SU-DHL-6 (cell line): ENCODE results near the gene HSPA1B.

ENCODE experiments used
- H2AFZ ChIP-seq: fragments of 200-600 bp; sonication (generic); 2 replicates; pipeline ENCODE4 v1.6.1; 2014; ENCODE audit warnings: low read depth, mild to moderate bottlenecking, moderate library complexity, mixed read lengths, antibody characterized with exemption, low read length; ENCODE audit not compliant: severe bottlenecking
- H3F3A ChIP-seq: fragments of 200-600 bp; shearing (Covaris generic); 2 replicates; pipeline ENCODE4 v1.6.0; 2016; ENCODE audit warnings: antibody characterized with exemption, mild to moderate bottlenecking; ENCODE audit not compliant: insufficient read depth
- H3K27ac ChIP-seq: fragments of 200-600 bp; sonication (generic); 2 replicates; pipeline ENCODE4 v1.5.1; 2016; ENCODE audit warnings: low read depth, mild to moderate bottlenecking, low read length, moderate library complexity, mixed read lengths
- H3K27me3 ChIP-seq: fragments of 200-600 bp; sonication (generic), shearing (Covaris generic); 2 replicates; pipeline ENCODE4 v1.6.0; 2014; ENCODE audit warnings: mild to moderate bottlenecking, low read length
- H3K36me3 ChIP-seq: fragments of 200-600 bp; sonication (generic); 2 replicates; pipeline ENCODE4 v1.6.1; 2014; ENCODE audit warnings: mild to moderate bottlenecking, low read length, mixed read lengths
- H3K4me2 ChIP-seq: fragments of 300-600, 200-600 bp; shearing (Covaris generic), sonication (generic); 2 replicates; pipeline ENCODE4 v1.6.0; 2014; ENCODE audit warnings: low read length, low read depth, mild to moderate bottlenecking; ENCODE audit not compliant: poor library complexity, severe bottlenecking
- H3K4me3 ChIP-seq: fragments of 200-600 bp; sonication (generic); 2 replicates; pipeline ENCODE4 v1.5.1; 2014; ENCODE audit warnings: antibody characterized with exemption, low read length, mild to moderate bottlenecking, mixed read lengths; ENCODE audit not compliant: insufficient read depth, poor library complexity, severe bottlenecking
- H3K79me2 ChIP-seq: fragments of 200-600 bp; sonication (generic); 2 replicates; pipeline ENCODE4 v1.6.1; 2014; ENCODE audit warnings: mild to moderate bottlenecking, low read length, moderate library complexity; ENCODE audit not compliant: insufficient read depth
- H3K9ac ChIP-seq: fragments of 200-600 bp; sonication (generic); 2 replicates; pipeline ENCODE4 v1.7.0; 2014; ENCODE audit warnings: mild to moderate bottlenecking, low read length
- H3K9me2 ChIP-seq: fragments of 200-600 bp; sonication (generic); replicated peaks from 2 replicates; pipeline ENCODE4 v1.6.1; 2014; ENCODE audit warnings: low read length; ENCODE audit not compliant: insufficient read depth
- H3K9me3 ChIP-seq: fragments of 200-600 bp; sonication (generic); 2 replicates; pipeline ENCODE4 v1.6.1; 2014; ENCODE audit warnings: low read length, mixed read lengths; ENCODE audit not compliant: insufficient read depth
- H4K20me1 ChIP-seq: fragments of 200-600 bp; sonication (generic); 2 replicates; pipeline ENCODE4 v1.6.1; 2014; ENCODE audit warnings: low read depth, mild to moderate bottlenecking, antibody characterized with exemption, low read length, moderate library complexity, mixed read lengths
- CTCF ChIP-seq: fragments of 200-600 bp; sonication (generic); IDR thresholded peaks from one replicate; pipeline ENCODE4 v1.5.1; 2017; ENCODE audit warnings: antibody characterized with exemption, mild to moderate bottlenecking, low read length, moderate library complexity; ENCODE audit not compliant: insufficient read depth, poor library complexity, severe bottlenecking
- EZH2phosphoT487 ChIP-seq: fragments of 200-600 bp; sonication (generic), shearing (Covaris generic); conservative IDR thresholded peaks from 2 replicates; pipeline ENCODE4 v1.6.1; 2018; ENCODE audit warnings: mild to moderate bottlenecking, antibody characterized with exemption, low read length, moderate library complexity, mixed read lengths

The HSPA1B gene

GRCh38 chr6:31834367-31835250, 7.1 kb downstream of the HSPA1B start:
- peaks cover 93% of the 10 kb centered on the region for H3F3A ChIP-seq

GRCh38 chr6:31836047-31836473, 8.5 kb downstream of the HSPA1B start:
- peak overlapping the region; percentile 92 for H3K4me3 ChIP-seq
- H3K4me2 ChIP-seq, result peak overlapping the region; percentile 97
- H3K9me2 ChIP-seq, result no peaks in the 10 kb centered on the region
- peaks cover 57% of the 10 kb centered on the region for H3K79me2 ChIP-seq
- H3K36me3 ChIP-seq, result peaks cover 52% of the 10 kb centered on the region
- peak overlapping the region; percentile 96 for H3K9ac ChIP-seq
- no peaks in the 10 kb centered on the region for H3K9me3 ChIP-seq
- H3K27me3 ChIP-seq, result no peaks in the 10 kb centered on the region
- H2AFZ ChIP-seq, result no peak overlapping the region
- peaks cover 25% of the 10 kb centered on the region for H4K20me1 ChIP-seq
- peak overlapping the region; percentile 90 for H3K27ac ChIP-seq
- TF ChIP-seq CTCF (no peak), EZH2phosphoT487 (no peak)
- H3F3A ChIP-seq, result peaks cover 94% of the 10 kb centered on the region

More at GRCh38 chr6:31834367-31835250, 7.1 kb downstream of the HSPA1B start:
- peak overlapping the region; percentile 79 for H2AFZ ChIP-seq
- H3K9me2 ChIP-seq, result no peaks in the 10 kb centered on the region
- H4K20me1 ChIP-seq, result peaks cover 25% of the 10 kb centered on the region
- H3K27me3 ChIP-seq, result no peaks in the 10 kb centered on the region
- H3K4me2 ChIP-seq, result peak overlapping the region; percentile 97
- H3K79me2 ChIP-seq, result peaks cover 63% of the 10 kb centered on the region
- peak overlapping the region; percentile 92 for H3K4me3 ChIP-seq
- H3K9me3 ChIP-seq, result no peaks in the 10 kb centered on the region
- peak overlapping the region; percentile 96 for H3K9ac ChIP-seq
- H3K36me3 ChIP-seq, result peaks cover 41% of the 10 kb centered on the region
- peak overlapping the region; percentile 90 for H3K27ac ChIP-seq
- TF ChIP-seq EZH2phosphoT487 (no peak), CTCF (no peak)

- Histone ChIP-seq H3F3A (peaks cover 94% of the 10 kb centered on the region), H3K9me3 (no peaks in the 10 kb centered on the region), H4K20me1 (peaks cover 25% of the 10 kb centered on the region), H3K27ac (peak overlapping the region; percentile 90), H3K4me2 (peak overlapping the region; percentile 97), H3K9me2 (no peaks in the 10 kb centered on the region), H3K4me3 (peak overlapping the region; percentile 92), H3K79me2 (peaks cover 50% of the 10 kb centered on the region), H3K9ac (peak overlapping the region; percentile 96), H2AFZ (no peak overlapping the region), H3K36me3 (peaks cover 52% of the 10 kb centered on the region), H3K27me3 (no peaks in the 10 kb centered on the region)
- TF ChIP-seq CTCF (no peak), EZH2phosphoT487 (no peak)
Measured at GRCh38 chr6:31836474-31837368, 9.2 kb downstream of the HSPA1B start.
